ENCODE measurements around the gene ENTR1. TPM values are rescaled to one million over a fixed set of nuclear protein-coding genes. Genes with fewer than 3 reads are reported as not detected.

The ENTR1 gene
- total RNA-seq, 1 donor from 2014 or later = 27.7 TPM

DNA sequence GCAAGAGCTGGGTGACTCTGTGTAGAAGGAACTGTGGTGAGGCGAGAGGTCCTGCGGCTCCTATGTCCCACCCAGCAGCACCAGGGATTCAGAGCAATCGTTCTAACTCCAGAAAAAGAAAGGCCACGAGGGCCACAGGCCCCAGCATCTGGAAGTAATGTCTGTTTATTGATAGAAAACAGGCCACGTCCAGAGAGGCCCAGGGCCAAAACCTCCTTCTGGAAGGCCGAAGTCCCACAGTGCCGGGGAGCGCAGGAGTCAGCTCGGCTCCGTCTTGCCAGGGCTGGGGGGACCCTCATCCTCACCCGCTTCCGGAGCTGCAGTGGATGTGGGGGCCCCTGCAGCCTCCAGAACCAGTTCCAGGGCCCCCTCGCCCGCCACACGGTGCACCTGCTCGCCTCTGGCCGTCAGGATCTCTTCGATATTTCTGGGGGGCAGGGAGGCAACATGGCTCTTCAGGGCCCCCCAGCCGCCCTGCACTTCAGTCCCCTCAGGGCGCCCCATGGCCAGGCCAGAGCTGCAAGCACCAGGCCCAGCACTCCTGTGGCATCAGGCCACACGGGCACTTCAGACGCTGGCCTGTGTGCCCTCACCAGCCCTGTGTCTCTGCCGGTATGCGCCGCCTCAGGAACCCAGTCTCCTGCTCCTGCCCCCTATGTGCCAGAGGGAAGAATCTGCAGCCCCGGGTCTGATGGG, 48.5 kb downstream of the ENTR1 start:
- Histone ChIP-seq H3K4me1 (peaks cover 5 to 8% of the 10 kb centered on the region in 2 donors), H3K4me3 (no peak overlapping the region), H3K9me3 (no peaks in the 10 kb centered on the region), H3K27me3 (no peaks in the 10 kb centered on the region), H3K27ac (peak overlapping the region in 1 of 2 donors; percentile 46), H3K36me3 (peaks cover 8 to 17% of the 10 kb centered on the region in 2 donors)
- no peak for TF ChIP-seq CTCF (IDR thresholded peaks at IDR 0.05)
- intact Hi-C loops (cut with DNase I) = loop anchor here (5.0 kb wide), 2 partner anchors 50 to 185 kb away; partner anchors contain the start of gene NOTCH1
- DNase-seq (ENCODE audit: low spot score in 2 of 2) = no peak

DNA sequence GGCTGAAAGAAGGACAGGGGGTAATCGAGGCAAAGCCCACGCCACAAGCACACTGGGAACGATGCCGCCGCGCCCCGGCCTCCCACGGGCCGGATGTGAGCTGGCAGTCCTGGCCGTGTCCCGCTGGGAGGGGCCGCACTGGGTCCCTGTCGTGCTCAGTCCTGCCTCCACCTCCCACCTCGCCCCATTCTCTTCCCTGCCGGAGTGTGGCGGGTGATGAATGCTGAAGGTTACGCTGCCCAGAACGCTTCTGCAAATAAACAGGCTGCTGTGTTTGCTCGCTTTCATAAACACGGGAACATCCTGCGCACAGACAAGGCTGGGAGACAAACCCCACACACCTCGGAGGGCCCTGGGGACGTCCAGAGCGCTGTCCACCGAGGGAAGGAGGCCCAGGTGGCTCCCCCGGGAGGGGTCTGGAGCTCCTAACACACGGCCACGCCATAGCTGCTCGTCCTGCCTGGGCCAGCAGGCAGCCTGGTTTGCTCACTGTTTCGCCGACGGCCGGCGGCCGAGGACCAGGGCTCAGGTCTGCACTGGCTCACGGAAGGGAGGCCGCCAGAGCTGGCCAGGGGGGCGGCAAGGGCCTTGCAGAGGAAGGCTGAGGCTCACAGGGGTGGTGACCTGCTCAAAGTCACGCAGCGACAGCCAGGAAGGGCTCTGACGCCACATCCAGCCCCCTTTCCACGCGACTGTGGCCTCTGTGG, 49.2 kb downstream of the ENTR1 start:
- Histone ChIP-seq H3K27ac (no peak overlapping the region), H3K4me1 (peaks cover 5 to 8% of the 10 kb centered on the region in 2 donors), H3K27me3 (no peaks in the 10 kb centered on the region), H3K4me3 (no peak overlapping the region), H3K9me3 (no peaks in the 10 kb centered on the region), H3K36me3 (peaks cover 12 to 24% of the 10 kb centered on the region in 2 donors)
- no peak for DNase-seq (ENCODE audit: low spot score in 2 of 2)
- intact Hi-C loops (cut with DNase I) = loop anchor here (5.0 kb wide), 2 partner anchors 49 to 186 kb away; partner anchors contain the start of gene NOTCH1
- no peak for TF ChIP-seq CTCF (IDR thresholded peaks at IDR 0.05)

GRCh38 chr9:136359774-136360718, 50.4 kb downstream of the ENTR1 start:
- H3K36me3 ChIP-seq = peaks cover 12 to 25% of the 10 kb centered on the region in 2 donors
- H3K4me3 ChIP-seq = no peak overlapping the region
- TF ChIP-seq CTCF (IDR thresholded peaks at IDR 0.05) = no peak
- H3K4me1 ChIP-seq = peaks cover 5 to 8% of the 10 kb centered on the region in 2 donors
- H3K27ac ChIP-seq = no peak overlapping the region
- DNase-seq (ENCODE audit: low spot score in 2 of 2) = no peak
- H3K27me3 ChIP-seq = no peaks in the 10 kb centered on the region
- no peaks in the 10 kb centered on the region for H3K9me3 ChIP-seq
- intact Hi-C loops (cut with DNase I) = loop anchor here (5.0 kb wide), 2 partner anchors 48 to 187 kb away; partner anchors contain the start of gene NOTCH1

DNA sequence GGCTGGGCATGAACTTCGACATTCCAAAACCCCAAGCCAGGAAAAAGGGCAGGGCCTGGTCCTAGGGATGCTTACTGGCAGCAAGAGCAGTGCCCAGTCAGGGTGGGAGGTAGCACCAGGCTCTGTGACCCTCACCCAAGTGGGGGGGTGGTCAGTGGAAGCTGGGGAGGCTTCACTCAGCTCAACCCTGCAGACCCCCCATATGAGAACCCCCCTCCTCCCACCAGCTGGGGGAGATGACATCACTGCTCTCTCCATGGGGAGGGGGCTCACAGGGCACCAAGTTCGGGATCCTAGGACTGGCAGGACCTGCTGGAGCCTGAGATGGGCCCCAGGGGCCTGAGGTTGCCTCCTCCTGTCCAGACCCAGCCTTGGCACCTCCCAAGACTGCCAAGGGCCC, 51.5 kb downstream of the ENTR1 start:
- TF ChIP-seq CTCF (IDR thresholded peaks at IDR 0.05) = no peak
- Histone ChIP-seq H3K27me3 (no peaks in the 10 kb centered on the region), H3K9me3 (no peaks in the 10 kb centered on the region), H3K4me3 (no peak overlapping the region), H3K36me3 (peaks cover 12 to 25% of the 10 kb centered on the region in 2 donors), H3K27ac (no peak overlapping the region), H3K4me1 (peaks cover 2 to 8% of the 10 kb centered on the region in 2 donors)
- DNase-seq (ENCODE audit: low spot score in 2 of 2) = no peak
- intact Hi-C loops (cut with DNase I) = no loop called here

- Histone ChIP-seq H3K9me3 (no peaks in the 10 kb centered on the region), H3K4me1 (peaks cover 0 to 6% of the 10 kb centered on the region in 2 donors), H3K36me3 (peaks cover 12 to 25% of the 10 kb centered on the region in 2 donors), H3K27me3 (no peaks in the 10 kb centered on the region), H3K27ac (no peak overlapping the region), H3K4me3 (no peak overlapping the region)
- no peak for DNase-seq (ENCODE audit: low spot score in 2 of 2)
- TF ChIP-seq CTCF (IDR thresholded peaks at IDR 0.05) = no peak
- intact Hi-C loops (cut with DNase I) = no loop called here
These were observed 52.4 kb downstream of the ENTR1 start for GRCh38 chr9:136358016-136358415.

Data from ascending aorta (tissue), 2 donors.